WERI-Rb-1 (cell line): ENCODE data around the gene CD3G.

Source experiments
- DNase-seq: peaks from one replicate; pipeline ENCODE4 v3.0.0-alpha.2; 2020
- H3K27ac ChIP-seq: fragments of 250-450 bp; sonication (Bioruptor Pico); 2 replicates; pipeline ENCODE4 v1.5.1; 2020; ENCODE audit warnings: mild to moderate bottlenecking, moderate library complexity
- H3K27me3 ChIP-seq: fragments of 250-450 bp; sonication (Bioruptor Pico); 2 replicates; pipeline ENCODE4 v1.5.1; 2021; ENCODE audit warnings: mild to moderate bottlenecking, low read depth, moderate library complexity; ENCODE audit not compliant: insufficient read depth, severe bottlenecking
- H3K36me3 ChIP-seq: fragments of 250-450 bp; sonication (Bioruptor Pico); 2 replicates; pipeline ENCODE4 v1.5.1; 2020; ENCODE audit warnings: mild to moderate bottlenecking, moderate library complexity
- H3K4me3 ChIP-seq: 2 replicates; pipeline ENCODE4 v1.5.1; 2011; ENCODE audit warnings: low read depth, mild to moderate bottlenecking, control low read depth, low read length
- H3K9me3 ChIP-seq: fragments of 250-450 bp; sonication (Bioruptor Pico); 2 replicates; pipeline ENCODE4 v1.5.1; 2021; ENCODE audit warnings: mild to moderate bottlenecking, moderate library complexity; ENCODE audit not compliant: severe bottlenecking
- CTCF ChIP-seq: IDR thresholded peaks from 2 replicates; pipeline ENCODE4 v1.5.1; 2011; ENCODE audit warnings: low read depth, mild to moderate bottlenecking, control low read depth, inconsistent platforms, low read length

CD3G gene

GRCh38 chr11:118319337-118319707 is 24.8 kb upstream of the CD3G start:
- Histone ChIP-seq H3K36me3 (no peaks in the 10 kb centered on the region), H3K27ac (no peak overlapping the region), H3K4me3 (no peak overlapping the region), H3K9me3 (no peaks in the 10 kb centered on the region), H3K27me3 (no peaks in the 10 kb centered on the region)
- no peak for TF ChIP-seq CTCF
- no peak for DNase-seq

GRCh38 chr11:118320515-118320914 is 23.6 kb upstream of the CD3G start:
- no peak for DNase-seq
- no peak for TF ChIP-seq CTCF
- Histone ChIP-seq H3K27ac (no peak overlapping the region), H3K4me3 (no peak overlapping the region), H3K27me3 (no peaks in the 10 kb centered on the region), H3K36me3 (no peaks in the 10 kb centered on the region), H3K9me3 (no peaks in the 10 kb centered on the region)

- Histone ChIP-seq H3K9me3 (no peaks in the 10 kb centered on the region), H3K27me3 (no peaks in the 10 kb centered on the region), H3K36me3 (no peaks in the 10 kb centered on the region), H3K27ac (no peak overlapping the region), H3K4me3 (no peak overlapping the region)
- DNase-seq: no peak
- no peak for TF ChIP-seq CTCF
Observed at GRCh38 chr11:118321386-118322082, 22.6 kb upstream of the CD3G start.

GRCh38 chr11:118322721-118323120 is 21.4 kb upstream of the CD3G start:
- no peak overlapping the region for H3K27ac ChIP-seq
- no peak for TF ChIP-seq CTCF
- no peaks in the 10 kb centered on the region for H3K36me3 ChIP-seq
- H3K4me3 ChIP-seq: no peak overlapping the region
- no peaks in the 10 kb centered on the region for H3K27me3 ChIP-seq
- no peaks in the 10 kb centered on the region for H3K9me3 ChIP-seq
- DNase-seq: no peak

GRCh38 chr11:118325283-118325682 is 18.9 kb upstream of the CD3G start:
- Histone ChIP-seq H3K36me3 (no peaks in the 10 kb centered on the region), H3K27me3 (no peaks in the 10 kb centered on the region), H3K9me3 (no peaks in the 10 kb centered on the region), H3K27ac (no peak overlapping the region), H3K4me3 (no peak overlapping the region)
- no peak for DNase-seq
- TF ChIP-seq CTCF: no peak

- DNase-seq: no peak
- TF ChIP-seq CTCF: no peak
- Histone ChIP-seq H3K4me3 (no peak overlapping the region), H3K27ac (no peak overlapping the region), H3K9me3 (peaks cover 4% of the 10 kb centered on the region), H3K27me3 (no peaks in the 10 kb centered on the region), H3K36me3 (no peaks in the 10 kb centered on the region)
Observed at GRCh38 chr11:118328745-118329144, 15.4 kb upstream of the CD3G start.
